Measurements from ENCODE around the gene WNT8B.

DNA sequence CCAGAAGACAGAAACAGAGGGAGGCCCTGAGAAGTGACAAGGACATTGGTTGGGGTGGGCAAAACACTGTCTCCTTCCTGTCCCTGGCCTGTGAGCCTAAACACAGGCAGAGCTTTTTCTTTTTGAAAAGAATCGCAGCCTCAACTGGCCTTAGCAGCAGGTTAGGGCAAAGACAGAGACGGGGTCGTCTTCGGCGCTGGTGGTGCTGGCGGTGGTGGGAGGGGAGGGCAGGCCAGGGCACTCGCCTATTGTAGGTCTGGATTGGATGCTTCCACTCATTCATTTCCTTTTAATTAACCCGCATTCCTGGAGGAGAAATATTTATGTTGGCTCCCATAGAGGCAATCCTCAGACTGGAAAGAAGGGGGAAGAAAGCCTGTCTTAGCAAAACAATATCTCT, 22.6 kb downstream of the WNT8B start:
- TF ChIP-seq CTCF (IDR thresholded peaks at IDR 0.05) (no peak), POLR2A (IDR thresholded peaks at IDR 0.05) (no peak)

Measured in testis (tissue), 2 donors.